GM12875 (cell line): ENCODE data around the gene NAA40.

Experiments
- H3K4me3 ChIP-seq: one replicate; pipeline ENCODE4 v1.5.1; 2011; ENCODE audit warnings: low read depth, low read length, control low read depth
- CTCF ChIP-seq: IDR thresholded peaks from 2 replicates; pipeline ENCODE4 v1.5.1; 2011; ENCODE audit warnings: low read depth, mild to moderate bottlenecking, control low read depth, inconsistent platforms, low read length, moderate library complexity, borderline replicate concordance; ENCODE audit not compliant: insufficient read depth

Gene NAA40

GRCh38 chr11:63901660-63902059 lies 37.1 kb upstream of the NAA40 start:
- no peak overlapping the region for H3K4me3 ChIP-seq
- TF ChIP-seq CTCF, result peak; percentile 27; the same call in 1 of the 2 replicates

- TF ChIP-seq CTCF, result no peak
- no peak overlapping the region for H3K4me3 ChIP-seq
Observed at GRCh38 chr11:63903884-63904283, 34.9 kb upstream of the NAA40 start.

- no peak for TF ChIP-seq CTCF
- no peak overlapping the region for H3K4me3 ChIP-seq
Observed at GRCh38 chr11:63904743-63905142, 34.1 kb upstream of the NAA40 start.

- TF ChIP-seq CTCF, result no peak
- H3K4me3 ChIP-seq, result no peak overlapping the region
Observed at GRCh38 chr11:63905179-63905578, 33.6 kb upstream of the NAA40 start.

GRCh38 chr11:63906087-63906486 lies 32.7 kb upstream of the NAA40 start:
- H3K4me3 ChIP-seq, result no peak overlapping the region
- TF ChIP-seq CTCF, result no peak

GRCh38 chr11:63906585-63906984 lies 32.2 kb upstream of the NAA40 start:
- no peak overlapping the region for H3K4me3 ChIP-seq
- peak; percentile 38; the same call in 1 of the 2 replicates for TF ChIP-seq CTCF

- no peak overlapping the region for H3K4me3 ChIP-seq
- no peak for TF ChIP-seq CTCF
Observed at GRCh38 chr11:63907063-63907462, 31.7 kb upstream of the NAA40 start.
